Measurements from ENCODE around the gene COG6.

The COG6 gene

GRCh38 chr13:39682310-39682709, 26.8 kb downstream of the COG6 start:
- DNase-seq (ENCODE audit: low read depth), result no peak

GRCh38 chr13:39682788-39683187, 27.3 kb downstream of the COG6 start:
- DNase-seq (ENCODE audit: low read depth), result no peak

- DNase-seq (ENCODE audit: low read depth), result no peak
Observed at GRCh38 chr13:39684531-39685137, 29.2 kb downstream of the COG6 start.

- DNase-seq (ENCODE audit: low read depth), result no peak
Observed at GRCh38 chr13:39685652-39686051, 30.2 kb downstream of the COG6 start.

- DNase-seq (ENCODE audit: low read depth), result no peak
Observed at GRCh38 chr13:39688278-39688677, 32.8 kb downstream of the COG6 start.

GRCh38 chr13:39688699-39689405, 33.4 kb downstream of the COG6 start:
- DNase-seq (ENCODE audit: low read depth), result no peak

- DNase-seq (ENCODE audit: low read depth), result no peak
Observed at GRCh38 chr13:39692660-39693438, 37.4 kb downstream of the COG6 start.

- DNase-seq (ENCODE audit: low read depth), result no peak
Observed at GRCh38 chr13:39699274-39699673, 43.8 kb downstream of the COG6 start.

GRCh38 chr13:39712626-39713025, 57.2 kb downstream of the COG6 start:
- DNase-seq (ENCODE audit: low read depth), result no peak

GRCh38 chr13:39729156-39729555, 73.7 kb downstream of the COG6 start:
- DNase-seq (ENCODE audit: low read depth), result no peak

- DNase-seq (ENCODE audit: low read depth), result no peak
Observed at GRCh38 chr13:39734952-39735351, 79.5 kb downstream of the COG6 start.

- DNase-seq (ENCODE audit: low read depth), result no peak
Observed at GRCh38 chr13:39737047-39737446, 81.6 kb downstream of the COG6 start.

- DNase-seq (ENCODE audit: low read depth), result no peak
Observed at GRCh38 chr13:39740761-39741160, 85.3 kb downstream of the COG6 start.

- no peak for DNase-seq (ENCODE audit: low read depth)
Observed at GRCh38 chr13:39748961-39749360, 93.5 kb downstream of the COG6 start.

GRCh38 chr13:39749528-39749927, 94.1 kb downstream of the COG6 start:
- no peak for DNase-seq (ENCODE audit: low read depth)

- DNase-seq (ENCODE audit: low read depth), result no peak
Observed at GRCh38 chr13:39751805-39752204, 96.3 kb downstream of the COG6 start.

- no peak for DNase-seq (ENCODE audit: low read depth)
Observed at GRCh38 chr13:39760521-39760920, 105.1 kb downstream of the COG6 start.

GRCh38 chr13:39765801-39766463, 110.5 kb downstream of the COG6 start:
- DNase-seq (ENCODE audit: low read depth), result no peak

- DNase-seq (ENCODE audit: low read depth), result no peak
Observed at GRCh38 chr13:39766464-39767158, 111.1 kb downstream of the COG6 start.

GRCh38 chr13:39767791-39768517, 112.5 kb downstream of the COG6 start:
- no peak for DNase-seq (ENCODE audit: low read depth)

GRCh38 chr13:39768962-39769361, 113.5 kb downstream of the COG6 start:
- DNase-seq (ENCODE audit: low read depth), result no peak
